ENCODE measurements around the gene GRK2. TPM values are rescaled to one million over a fixed set of nuclear protein-coding genes. Genes with fewer than 3 reads are reported as not detected.

Gene GRK2
- total RNA-seq, 2 experiments from 2014 or later, result 280 to 397 TPM

GRCh38 chr11:67289226-67289650, 23.0 kb downstream of the GRK2 start, which contains the start of gene ANKRD13D:
ANKRD13D (plus strand) TSS chr11:67289303; CDS start chr11:67289461, 158 bp downstream.
- Histone ChIP-seq H3K4me3 (ENCODE audit: low read depth, low read length, poor library complexity, severe bottlenecking) (peak within 1 kb of the TSS; percentile 96), H3K27ac (ENCODE audit: low read depth, low read length, poor library complexity, severe bottlenecking) (peak within 1 kb of the TSS; percentile 94), H3K79me2 (ENCODE audit: insufficient read depth, low read depth, low read length) (peaks cover 15% of the 10 kb centered on the region; the same call in 1 of the 2 replicates), H3K4me1 (ENCODE audit: insufficient read depth, low read length, poor library complexity, severe bottlenecking) (peaks cover 47% of the 10 kb centered on the region), H3K4me2 (ENCODE audit: low read length) (peak within 1 kb of the TSS; percentile 84), H2AFZ (ENCODE audit: low read length) (no peak within 1 kb of the TSS), H3K9me3 (ENCODE audit: low read length) (peaks cover 6% of the 10 kb centered on the region), H3K9me2 (ENCODE audit: insufficient read depth, low read length) (no peaks in the 10 kb centered on the region), H4K20me1 (ENCODE audit: insufficient read depth, low read length) (no peaks in the 10 kb centered on the region), H3K36me3 (ENCODE audit: insufficient read depth, low read length) (peaks cover 83% of the 10 kb centered on the region)
- ChIA-PET CTCF (ENCODE audit: unreplicated experiment) (no interaction called here), POLR2A (interaction anchor here (1.4 to 1.8 kb wide), 2 partner anchors 12 to 20 kb away, joined by 5 to 6 read pairs; no protein-coding TSS in a partner anchor)
- intact Hi-C loops (cut with micrococcal nuclease; ENCODE audit: unreplicated experiment), result loop anchor here (1.0 kb wide), 1 partner anchor 93 kb away; no protein-coding TSS in a partner anchor
- TF ChIP-seq EZH2phosphoT487 (IDR thresholded peaks at IDR 0.05; ENCODE audit: borderline replicate concordance, low read depth, low read length) (no peak), CTCF (conservative IDR thresholded peaks at IDR 0.05; ENCODE audit: low read length) (no peak; the same call in 1 of the 2 replicates)
- DNase-seq (ENCODE audit: low spot score), result no peak
- no TSS peak for BruUV-seq (replicated peaks)

- TF ChIP-seq EZH2phosphoT487 (IDR thresholded peaks at IDR 0.05; ENCODE audit: borderline replicate concordance, low read depth, low read length) (no peak), CTCF (conservative IDR thresholded peaks at IDR 0.05; ENCODE audit: low read length) (no peak)
- no peak overlapping the region for H2AFZ ChIP-seq (ENCODE audit: low read length)
- BruUV-seq (replicated peaks), result no TSS peak
- H3K79me2 ChIP-seq (ENCODE audit: insufficient read depth, low read depth, low read length), result peaks cover 15% of the 10 kb centered on the region; the same call in 1 of the 2 replicates
- peaks cover 13% of the 10 kb centered on the region for H3K9me3 ChIP-seq (ENCODE audit: low read length)
- intact Hi-C loops (cut with micrococcal nuclease; ENCODE audit: unreplicated experiment), result loop anchor here (1.0 kb wide), 1 partner anchor 92 kb away; no protein-coding TSS in a partner anchor
- H3K9me2 ChIP-seq (ENCODE audit: insufficient read depth, low read length), result no peaks in the 10 kb centered on the region
- ChIA-PET CTCF (ENCODE audit: unreplicated experiment) (no interaction called here), POLR2A (no interaction called here)
- peak overlapping the region; percentile 96 for H3K4me3 ChIP-seq (ENCODE audit: low read depth, low read length, poor library complexity, severe bottlenecking)
- H3K36me3 ChIP-seq (ENCODE audit: insufficient read depth, low read length), result peaks cover 83% of the 10 kb centered on the region
- H3K4me2 ChIP-seq (ENCODE audit: low read length), result peak overlapping the region; percentile 84
- H3K4me1 ChIP-seq (ENCODE audit: insufficient read depth, low read length, poor library complexity, severe bottlenecking), result peaks cover 47% of the 10 kb centered on the region
- no peak for DNase-seq (ENCODE audit: low spot score)
- peak overlapping the region; percentile 62 for H3K27ac ChIP-seq (ENCODE audit: low read depth, low read length, poor library complexity, severe bottlenecking)
- H4K20me1 ChIP-seq (ENCODE audit: insufficient read depth, low read length), result no peaks in the 10 kb centered on the region
Measured at GRCh38 chr11:67289651-67290479, 23.6 kb downstream of the GRK2 start.
